IPS-15b (cell line): ENCODE data around the gene CD6.
A peak's percentile ranks its signal among the peaks of the same experiment; 100 is the strongest.

Experiments used
- H3K27me3 ChIP-seq: one replicate; pipeline ENCODE4 v1.6.1; 2013; ENCODE audit warnings: low read length; ENCODE audit not compliant: control insufficient read depth, insufficient read depth
- H3K36me3 ChIP-seq: one replicate; pipeline ENCODE4 v1.6.1; 2013; ENCODE audit warnings: low read length; ENCODE audit not compliant: control insufficient read depth, insufficient read depth
- H3K4me1 ChIP-seq: one replicate; pipeline ENCODE4 v1.6.1; 2013; ENCODE audit warnings: mild to moderate bottlenecking, low read length; ENCODE audit not compliant: control insufficient read depth, insufficient read depth
- H3K4me3 ChIP-seq: one replicate; pipeline ENCODE4 v1.5.1; 2013; ENCODE audit warnings: low read depth, low read length
- H3K9ac ChIP-seq: one replicate; pipeline ENCODE4 v1.6.1; 2013; ENCODE audit warnings: low read depth, mild to moderate bottlenecking, low read length
- H3K9me3 ChIP-seq: one replicate; pipeline ENCODE4 v1.6.1; 2013; ENCODE audit warnings: mild to moderate bottlenecking, low read length; ENCODE audit not compliant: control insufficient read depth, insufficient read depth

CD6 gene

DNA sequence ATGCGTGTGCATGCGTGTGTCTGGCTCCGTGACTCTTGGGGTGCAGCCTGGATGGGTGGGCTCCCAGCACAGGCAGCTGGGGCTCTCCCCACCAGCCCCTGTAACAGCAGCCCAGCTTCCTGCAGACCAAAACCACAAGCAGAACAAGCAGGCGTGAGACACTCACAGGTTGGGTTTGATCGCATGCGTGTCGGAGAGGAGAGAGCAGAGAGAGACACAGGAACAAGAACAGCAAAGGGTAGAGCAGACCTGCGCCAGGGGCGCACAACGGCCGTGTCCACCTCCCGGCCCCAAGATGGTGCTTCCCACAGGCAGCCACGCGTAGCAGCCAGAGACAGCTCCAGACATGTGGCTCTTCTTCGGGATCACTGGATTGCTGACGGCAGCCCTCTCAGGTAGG, at the start of gene CD6:
TSS of gene CD6 (plus strand) at position 161 of the 400 bp plus-strand sequence. CDS start at position 347, 186 bp downstream.
- Histone ChIP-seq H3K36me3 (no peaks in the 10 kb centered on the region), H3K9ac (no peak within 1 kb of the TSS), H3K9me3 (no peaks in the 10 kb centered on the region), H3K4me1 (no peaks in the 10 kb centered on the region), H3K4me3 (no peak within 1 kb of the TSS), H3K27me3 (peaks cover 2% of the 10 kb centered on the region)

DNA sequence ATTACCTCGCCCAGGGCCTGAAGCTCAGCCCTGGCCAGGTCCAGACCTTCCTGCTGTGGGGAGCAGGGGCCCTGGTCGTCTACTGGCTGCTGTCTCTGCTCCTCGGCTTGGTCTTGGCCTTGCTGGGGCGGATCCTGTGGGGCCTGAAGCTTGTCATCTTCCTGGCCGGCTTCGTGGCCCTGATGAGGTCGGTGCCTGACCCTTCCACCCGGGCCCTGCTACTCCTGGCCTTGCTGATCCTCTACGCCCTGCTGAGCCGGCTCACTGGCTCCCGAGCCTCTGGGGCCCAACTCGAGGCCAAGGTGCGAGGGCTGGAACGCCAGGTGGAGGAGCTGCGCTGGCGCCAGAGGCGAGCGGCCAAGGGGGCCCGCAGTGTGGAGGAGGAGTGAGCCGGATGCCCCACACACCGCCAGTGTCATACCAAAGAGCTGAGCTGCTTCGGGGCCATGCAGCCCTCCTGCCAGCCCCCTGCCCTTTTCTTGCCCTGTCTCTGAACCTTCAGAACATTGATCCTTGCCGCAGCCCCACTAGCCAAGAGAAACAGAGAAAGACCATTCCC, 49.6 kb upstream of the CD6 start:
- H3K4me3 ChIP-seq, result no peak overlapping the region
- peaks cover 9% of the 10 kb centered on the region for H3K27me3 ChIP-seq
- no peaks in the 10 kb centered on the region for H3K9me3 ChIP-seq
- H3K36me3 ChIP-seq, result peaks cover 21% of the 10 kb centered on the region
- peaks cover 6% of the 10 kb centered on the region for H3K4me1 ChIP-seq
- H3K9ac ChIP-seq, result no peak overlapping the region

DNA sequence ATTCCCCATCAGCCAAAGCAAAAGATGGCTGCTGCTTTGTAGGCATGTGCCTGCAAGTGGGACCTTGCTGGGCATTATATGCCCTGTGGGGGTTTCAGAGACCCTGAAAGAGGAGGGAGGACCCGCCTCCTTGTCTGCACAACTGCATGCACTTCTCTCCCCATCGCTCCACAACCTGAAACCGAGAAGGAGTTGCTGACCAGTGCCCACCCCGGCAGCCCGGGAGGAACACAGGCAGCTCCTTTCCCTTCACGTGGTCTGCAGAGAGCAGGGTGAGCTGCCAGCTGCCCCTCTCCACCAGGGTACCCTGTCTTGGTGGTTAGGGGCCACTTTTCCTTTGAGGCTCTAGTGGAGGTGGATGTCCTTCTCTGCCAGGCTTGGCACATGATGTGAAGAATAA, 48.6 kb upstream of the CD6 start:
- no peaks in the 10 kb centered on the region for H3K9me3 ChIP-seq
- H3K27me3 ChIP-seq, result peaks cover 9% of the 10 kb centered on the region
- H3K36me3 ChIP-seq, result peaks cover 30% of the 10 kb centered on the region
- no peak overlapping the region for H3K4me3 ChIP-seq
- H3K9ac ChIP-seq, result no peak overlapping the region
- H3K4me1 ChIP-seq, result peaks cover 6% of the 10 kb centered on the region

GRCh38 chr11:60923326-60923725, 48.2 kb upstream of the CD6 start:
- Histone ChIP-seq H3K4me1 (peaks cover 6% of the 10 kb centered on the region), H3K4me3 (no peak overlapping the region), H3K9ac (no peak overlapping the region)

DNA sequence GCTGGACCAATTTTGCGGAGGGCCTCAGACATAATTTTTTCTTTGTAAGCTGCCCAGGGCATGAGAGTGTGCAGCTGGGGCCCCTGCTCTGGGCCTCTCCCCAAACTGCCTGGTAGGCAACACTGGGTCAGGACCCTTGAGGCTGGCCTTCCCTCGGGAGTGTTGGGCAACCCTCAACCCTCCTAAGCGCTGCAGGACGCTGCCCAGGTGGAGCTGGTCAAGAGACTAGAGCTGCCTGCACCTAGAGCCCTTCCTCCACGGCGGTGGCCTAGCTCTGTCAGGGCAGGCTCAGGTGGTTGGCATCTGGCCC, 47.7 kb upstream of the CD6 start:
- peaks cover 9% of the 10 kb centered on the region for H3K27me3 ChIP-seq
- H3K9ac ChIP-seq, result no peak overlapping the region
- peak overlapping the region; percentile 77 for H3K4me3 ChIP-seq
- H3K9me3 ChIP-seq, result no peaks in the 10 kb centered on the region
- H3K4me1 ChIP-seq, result peaks cover 6% of the 10 kb centered on the region
- peaks cover 33% of the 10 kb centered on the region for H3K36me3 ChIP-seq

More at GRCh38 chr11:60923326-60923725, 48.2 kb upstream of the CD6 start:
- H3K27me3 ChIP-seq, result peaks cover 9% of the 10 kb centered on the region
- H3K36me3 ChIP-seq, result peaks cover 31% of the 10 kb centered on the region
- H3K9me3 ChIP-seq, result no peaks in the 10 kb centered on the region

DNA sequence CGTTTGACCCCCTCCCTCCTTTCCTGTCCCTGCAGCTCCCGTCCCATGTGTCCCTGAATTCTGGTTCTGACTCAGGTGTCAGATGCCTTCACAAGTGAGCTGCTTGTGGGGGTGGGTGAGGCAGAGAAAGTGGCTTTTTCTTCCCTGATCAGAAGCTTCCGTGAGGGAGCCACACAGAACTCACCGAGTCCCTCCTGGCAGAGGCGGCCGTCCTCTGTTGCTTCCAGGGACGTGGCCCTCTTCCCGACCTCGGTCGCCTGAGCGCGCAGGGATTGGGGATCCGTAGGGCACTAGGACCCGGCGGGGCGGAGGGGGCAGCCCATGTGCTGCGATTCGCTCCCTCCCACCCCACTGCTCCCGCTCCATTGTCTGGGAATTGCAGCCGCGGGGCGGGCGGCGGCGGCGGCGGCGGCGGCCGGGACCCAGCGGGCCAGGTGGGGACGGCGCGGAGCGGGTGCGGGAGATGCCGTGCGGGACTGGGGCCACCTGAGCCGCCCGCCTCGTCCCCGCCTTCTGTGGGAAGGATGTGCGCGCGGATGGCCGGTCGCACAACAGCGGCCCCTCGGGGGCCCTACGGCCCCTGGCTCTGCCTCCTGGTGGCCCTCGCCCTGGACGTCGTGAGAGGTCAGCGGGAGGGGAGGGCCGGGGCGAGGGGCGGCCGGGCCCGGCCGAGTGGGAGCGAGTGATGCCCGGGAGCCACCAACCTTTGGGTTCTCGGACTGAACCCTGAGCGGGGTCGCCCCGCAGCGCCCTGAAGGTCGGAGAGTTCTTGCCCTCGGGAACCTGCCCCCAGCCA, 47.2 kb upstream of the CD6 start, which contains the start of gene TMEM132A:
TSS of gene TMEM132A (plus strand) at position 351 of the 796 bp plus-strand sequence. CDS start at position 525, 174 bp downstream.
- Histone ChIP-seq H3K9me3 (no peaks in the 10 kb centered on the region), H3K27me3 (peaks cover 9% of the 10 kb centered on the region), H3K36me3 (peaks cover 34% of the 10 kb centered on the region), H3K9ac (peak within 1 kb of the TSS; percentile 54), H3K4me1 (peaks cover 6% of the 10 kb centered on the region), H3K4me3 (peak within 1 kb of the TSS; percentile 77)

DNA sequence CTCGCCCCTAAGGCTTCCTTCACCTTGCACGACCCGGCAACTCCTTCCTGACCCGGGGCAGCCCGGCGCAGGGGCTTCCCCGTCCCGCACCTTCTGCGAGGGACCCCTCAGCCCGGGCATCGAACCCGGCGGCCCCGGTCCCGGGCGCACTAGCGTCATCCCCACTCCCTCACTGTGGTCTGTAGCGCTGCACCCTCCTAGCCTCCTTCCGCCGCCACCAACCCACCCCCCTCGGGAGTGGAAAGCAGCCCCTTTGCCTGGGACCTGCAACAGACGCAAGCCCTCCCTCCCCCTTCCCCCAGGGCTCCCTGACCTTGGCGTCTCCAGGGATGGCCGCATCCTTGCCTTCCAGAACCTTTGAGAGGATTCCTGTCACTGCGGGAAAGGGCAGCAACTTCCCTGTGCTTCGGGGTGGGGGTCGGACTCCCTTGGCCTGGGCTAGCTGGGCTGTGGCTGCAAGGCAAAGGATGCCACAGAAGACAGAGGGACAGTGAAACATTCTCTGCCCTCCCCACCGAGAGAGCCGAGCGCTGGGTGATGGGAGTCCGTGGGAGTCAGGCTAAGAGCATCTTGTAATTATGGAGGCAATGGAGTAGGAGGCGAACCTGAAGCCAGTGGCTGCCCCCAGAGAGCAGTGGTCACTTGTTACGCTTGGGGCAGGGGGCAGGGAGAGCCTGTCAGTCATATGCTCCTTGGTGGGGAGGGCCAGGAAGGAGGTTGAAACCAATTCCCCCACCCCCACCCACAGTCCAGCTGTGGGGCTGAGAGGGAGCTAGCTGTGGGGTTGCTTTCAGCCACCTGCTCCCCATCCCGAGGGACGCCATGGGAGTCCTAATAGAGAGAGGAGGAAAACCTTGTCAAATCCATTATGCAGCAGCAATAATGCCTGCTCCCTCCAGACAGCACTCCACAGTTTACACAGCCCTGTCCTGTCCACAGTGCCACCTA, 46.3 kb upstream of the CD6 start:
- Histone ChIP-seq H3K36me3 (peaks cover 36% of the 10 kb centered on the region), H3K27me3 (peaks cover 9% of the 10 kb centered on the region), H3K4me3 (peak overlapping the region; percentile 77), H3K9me3 (no peaks in the 10 kb centered on the region), H3K9ac (peak overlapping the region; percentile 54), H3K4me1 (peaks cover 6% of the 10 kb centered on the region)

- H3K9ac ChIP-seq, result no peak overlapping the region
- H3K9me3 ChIP-seq, result no peaks in the 10 kb centered on the region
- H3K27me3 ChIP-seq, result peaks cover 9% of the 10 kb centered on the region
- H3K4me3 ChIP-seq, result peak overlapping the region; percentile 77
- H3K4me1 ChIP-seq, result peaks cover 6% of the 10 kb centered on the region
- H3K36me3 ChIP-seq, result peaks cover 30% of the 10 kb centered on the region
These were observed 45.6 kb upstream of the CD6 start for GRCh38 chr11:60925868-60926267.

DNA sequence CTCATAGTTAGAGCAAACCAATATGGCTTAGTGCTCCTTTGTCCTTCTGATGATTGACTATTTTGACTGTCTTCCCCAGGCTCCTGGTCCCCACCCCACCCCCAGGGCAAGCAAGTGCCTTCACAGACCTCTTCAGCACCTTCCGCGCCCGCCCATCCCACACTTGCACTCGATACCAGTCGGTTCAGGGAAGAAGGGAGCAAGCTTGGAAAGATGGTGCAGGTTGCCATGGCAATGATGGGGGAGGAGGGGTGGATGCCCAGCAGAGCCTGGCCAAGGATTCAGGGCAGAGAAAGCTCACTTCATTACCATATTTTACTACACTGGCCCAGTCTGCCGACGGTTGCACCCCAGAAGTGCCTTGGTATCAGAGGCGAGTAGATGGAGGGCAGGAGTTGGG, 45.0 kb upstream of the CD6 start:
- H3K9ac ChIP-seq, result no peak overlapping the region
- peaks cover 25% of the 10 kb centered on the region for H3K36me3 ChIP-seq
- no peaks in the 10 kb centered on the region for H3K9me3 ChIP-seq
- no peak overlapping the region for H3K4me3 ChIP-seq
- H3K27me3 ChIP-seq, result peaks cover 9% of the 10 kb centered on the region
- H3K4me1 ChIP-seq, result peaks cover 6% of the 10 kb centered on the region

GRCh38 chr11:60927061-60927592, 44.4 kb upstream of the CD6 start:
- peaks cover 6% of the 10 kb centered on the region for H3K4me1 ChIP-seq
- H3K36me3 ChIP-seq, result peaks cover 28% of the 10 kb centered on the region
- no peaks in the 10 kb centered on the region for H3K9me3 ChIP-seq
- peaks cover 9% of the 10 kb centered on the region for H3K27me3 ChIP-seq
- H3K9ac ChIP-seq, result no peak overlapping the region
- H3K4me3 ChIP-seq, result no peak overlapping the region

- no peaks in the 10 kb centered on the region for H3K9me3 ChIP-seq
- H3K27me3 ChIP-seq, result peaks cover 9% of the 10 kb centered on the region
- no peak overlapping the region for H3K9ac ChIP-seq
- H3K4me3 ChIP-seq, result no peak overlapping the region
- peaks cover 25% of the 10 kb centered on the region for H3K36me3 ChIP-seq
- H3K4me1 ChIP-seq, result peaks cover 8% of the 10 kb centered on the region
These were observed 43.9 kb upstream of the CD6 start for GRCh38 chr11:60927600-60927999.
